GM19372 (cell line): ENCODE results near the gene AFF3.
A peak's percentile ranks its signal among the peaks of the same experiment; 100 is the strongest.

Experiments used
- ATAC-seq: cut with Tn5 transposase; IDR thresholded peaks from one replicate; pipeline ENCODE4 v1.9.1; 2021; ENCODE audit warnings: mild to moderate bottlenecking, low read depth, moderate library complexity; ENCODE audit not compliant: unreplicated experiment

AFF3 gene

DNA sequence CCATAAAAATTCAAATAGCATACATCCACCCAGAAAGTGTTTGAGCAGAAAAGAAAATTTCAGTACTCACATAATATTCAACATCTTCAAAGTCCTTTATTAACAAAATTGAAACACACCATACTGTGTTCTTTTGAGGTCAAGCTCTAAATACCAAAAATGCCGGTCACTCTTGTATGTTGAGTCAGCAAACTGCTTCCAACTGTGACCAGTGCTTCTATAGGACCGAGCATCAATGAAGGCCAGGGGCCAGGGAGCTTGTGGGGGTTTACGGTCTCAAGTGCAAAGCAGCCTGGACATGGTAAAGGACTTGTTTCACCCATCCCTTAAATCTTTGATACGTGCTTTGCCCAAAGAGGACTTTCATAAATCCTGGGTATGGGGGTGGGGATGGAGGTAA lies 539.9 kb downstream of the AFF3 start:
- ATAC-seq: no peak

DNA sequence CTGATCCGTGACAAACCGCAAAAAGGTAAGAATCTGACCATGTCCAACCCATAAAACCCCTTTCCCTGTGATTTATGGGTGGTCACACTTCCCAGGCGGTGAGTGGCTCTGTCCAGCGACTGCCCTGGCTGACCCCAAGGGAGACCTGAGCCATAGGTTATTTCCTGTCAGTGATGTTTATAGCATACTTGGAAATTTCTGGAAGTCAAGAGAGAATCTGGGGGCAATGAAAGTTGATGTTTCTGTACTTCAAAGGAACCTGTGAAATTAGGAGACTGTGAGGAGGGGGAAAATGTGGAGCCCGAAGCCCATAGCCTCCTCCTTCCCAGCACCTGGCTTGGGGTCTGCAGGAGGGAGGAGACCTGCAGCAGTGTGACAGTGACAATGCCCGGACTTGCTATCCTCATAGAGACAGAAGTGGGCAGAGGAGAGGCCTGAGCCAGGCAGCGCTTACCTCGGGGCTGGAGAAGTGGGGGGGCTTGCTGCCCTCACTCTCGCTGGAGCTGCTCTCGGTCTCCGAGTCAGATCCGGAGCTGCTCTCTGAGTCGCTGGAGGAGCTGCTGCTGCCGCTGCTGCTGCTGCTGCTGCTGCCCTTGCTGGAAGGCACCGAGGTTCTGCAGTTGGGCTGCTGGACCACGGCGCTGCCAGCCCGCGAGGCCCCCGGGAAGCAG lies 541.3 kb downstream of the AFF3 start:
- no peak for ATAC-seq

- no peak for ATAC-seq
Observed at GRCh38 chr2:99598441-99598840, 543.9 kb downstream of the AFF3 start.

DNA sequence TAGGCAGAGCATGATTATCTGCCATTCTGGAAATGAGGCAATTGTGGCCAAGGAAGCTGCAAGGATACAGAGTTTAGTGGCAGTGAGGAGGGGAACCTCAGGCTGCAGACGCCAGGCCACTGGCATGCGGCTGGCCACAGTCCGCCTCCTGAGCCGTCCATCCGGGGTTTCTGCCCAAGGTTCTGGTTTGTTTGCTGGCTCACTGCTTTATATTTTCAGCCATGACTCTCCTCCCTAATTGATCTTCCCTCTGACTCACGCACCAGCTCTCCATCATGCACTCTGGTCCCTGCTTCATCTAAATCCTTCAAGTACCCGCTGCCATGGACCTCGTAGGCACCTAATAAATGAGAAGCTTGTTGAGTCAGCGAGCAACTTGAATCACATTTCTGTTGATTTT lies 544.8 kb downstream of the AFF3 start:
- no peak for ATAC-seq

- ATAC-seq: no peak
Observed at GRCh38 chr2:99595373-99595772, 547.0 kb downstream of the AFF3 start.

GRCh38 chr2:99593692-99594427 lies 548.5 kb downstream of the AFF3 start:
- no peak for ATAC-seq

DNA sequence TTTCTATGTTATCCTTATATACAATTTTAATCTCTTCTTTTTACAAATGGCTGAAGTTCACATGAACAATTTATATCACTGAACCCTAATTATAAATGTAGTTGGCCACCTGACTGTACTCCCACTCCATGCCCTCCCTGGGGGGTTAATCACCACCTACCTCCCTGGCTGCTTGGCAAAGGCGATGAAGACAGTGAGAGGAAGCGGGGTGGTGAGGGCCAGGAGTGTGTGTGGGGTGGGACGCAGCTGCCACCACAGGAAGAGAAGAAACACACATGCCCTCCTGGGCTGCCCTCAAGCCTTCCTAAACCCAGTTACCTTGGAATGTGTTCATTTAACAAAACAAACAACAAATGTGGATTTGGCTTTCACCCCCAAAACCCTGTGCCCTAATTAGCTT lies 565.6 kb downstream of the AFF3 start:
- ATAC-seq: no peak

- ATAC-seq: no peak
Observed at GRCh38 chr2:99573634-99574251, 568.6 kb downstream of the AFF3 start.

GRCh38 chr2:99572373-99573164 lies 569.8 kb downstream of the AFF3 start:
- no peak for ATAC-seq

GRCh38 chr2:99571954-99572353 lies 570.4 kb downstream of the AFF3 start:
- ATAC-seq: no peak

GRCh38 chr2:99571533-99571932 lies 570.9 kb downstream of the AFF3 start:
- ATAC-seq: no peak

DNA sequence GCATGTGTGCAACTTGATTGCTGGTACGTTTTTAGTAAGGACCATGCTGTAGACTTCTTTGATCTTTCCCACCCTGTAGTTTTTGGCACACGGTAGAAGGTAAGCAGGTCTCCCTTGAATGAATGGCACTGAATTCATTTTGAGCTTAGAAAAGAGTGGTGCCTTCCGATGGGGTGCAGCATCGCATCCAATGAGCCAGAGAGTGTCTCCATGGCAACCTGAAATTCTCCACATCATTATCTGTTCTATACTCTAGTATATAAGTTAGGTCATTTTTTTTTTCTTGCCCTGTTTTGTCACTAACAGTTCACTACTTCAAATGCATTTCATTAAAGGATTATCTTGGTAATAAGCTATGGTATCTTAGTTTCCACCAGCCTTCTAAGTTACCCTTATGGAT lies 571.4 kb downstream of the AFF3 start:
- ATAC-seq: no peak

GRCh38 chr2:99569386-99569785 lies 573.0 kb downstream of the AFF3 start:
- no peak for ATAC-seq

- no peak for ATAC-seq
Observed at GRCh38 chr2:99565227-99565626, 577.2 kb downstream of the AFF3 start.

- ATAC-seq: no peak
Observed at GRCh38 chr2:99562516-99562915, 579.9 kb downstream of the AFF3 start.

GRCh38 chr2:99561804-99562203 lies 580.6 kb downstream of the AFF3 start:
- ATAC-seq: no peak

DNA sequence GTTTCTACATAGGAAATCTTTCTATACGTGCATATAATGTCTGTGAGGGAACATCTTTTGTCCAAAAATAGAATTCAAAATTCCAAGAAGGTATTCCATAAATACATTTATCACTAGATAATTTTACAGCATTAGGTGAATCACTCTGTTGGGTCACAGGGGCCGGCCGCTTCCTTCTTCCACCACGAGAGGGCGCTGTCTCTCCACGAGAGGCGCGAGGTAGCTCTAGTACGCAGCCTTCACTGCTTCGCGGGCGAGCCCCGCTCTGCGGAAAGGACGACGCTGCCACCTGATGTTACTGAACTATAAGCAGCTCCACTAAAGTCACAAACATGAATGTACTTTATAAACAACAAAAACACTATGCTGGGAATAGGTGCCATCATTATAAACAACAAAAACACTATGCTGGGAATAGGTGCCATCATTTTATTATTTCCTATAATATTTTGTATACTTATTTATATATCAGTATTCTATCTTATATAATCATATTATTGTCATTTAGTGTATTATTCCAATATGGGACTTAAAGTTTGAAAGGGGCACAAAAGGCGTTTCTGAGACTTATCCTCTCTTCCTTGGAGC lies 583.2 kb downstream of the AFF3 start:
- ATAC-seq: peak; percentile 77

DNA sequence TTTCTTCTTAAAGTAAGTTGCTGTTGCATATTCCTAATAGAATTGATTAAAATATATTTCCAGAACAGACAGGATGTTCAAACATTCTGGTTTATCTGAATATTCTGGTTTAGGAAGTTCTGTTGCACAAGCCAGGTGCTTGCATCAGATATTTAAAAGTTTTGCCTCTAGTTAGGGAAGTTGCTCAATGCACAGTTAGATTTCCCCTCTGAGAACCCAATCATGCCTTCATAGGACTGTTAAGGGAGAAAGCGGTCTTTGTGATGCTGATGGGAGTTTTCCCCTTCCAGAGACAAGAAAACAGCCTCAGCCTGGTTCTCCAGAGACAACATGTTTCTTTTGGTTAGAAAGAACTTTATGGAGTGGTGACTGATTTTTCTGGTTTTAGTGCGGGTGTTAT lies 587.0 kb downstream of the AFF3 start:
- ATAC-seq: no peak

- ATAC-seq: no peak
Observed at GRCh38 chr2:99554871-99555270, 587.5 kb downstream of the AFF3 start.

- ATAC-seq: no peak
Observed at GRCh38 chr2:99554238-99554637, 588.2 kb downstream of the AFF3 start.

DNA sequence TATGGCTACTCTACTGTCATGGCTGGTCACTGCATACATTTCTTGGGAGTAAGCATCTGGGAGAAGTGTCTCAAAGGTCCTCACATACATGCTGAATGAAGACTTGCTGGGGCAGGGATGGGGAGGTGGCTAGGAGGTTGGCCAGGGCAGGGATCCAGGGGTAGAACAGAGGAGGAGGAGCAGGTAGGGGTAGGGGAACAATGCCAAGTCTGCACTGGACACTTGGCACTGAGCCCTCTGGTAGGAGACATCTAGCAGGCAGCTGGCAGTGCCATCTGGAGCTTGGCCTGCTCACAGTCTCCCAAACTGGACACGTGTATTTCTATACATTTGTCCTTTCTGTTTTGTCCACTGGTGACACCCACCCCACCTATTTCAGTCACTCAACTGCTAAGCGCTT lies 589.9 kb downstream of the AFF3 start:
- no peak for ATAC-seq
